ENCODE measurements around the gene RNF103. TPM values are rescaled to one million over a fixed set of nuclear protein-coding genes. Genes with fewer than 3 reads are reported as not detected.

Gene RNF103
- total RNA-seq, 1 experiment from 2014 or later = 16.1 TPM

- Histone ChIP-seq H4K20me1 (ENCODE audit: insufficient read depth) (no peaks in the 10 kb centered on the region), H3K4me2 (ENCODE audit: low read length) (no peak overlapping the region), H3K27me3 (ENCODE audit: insufficient read depth, low read length) (no peaks in the 10 kb centered on the region), H3K4me1 (ENCODE audit: control insufficient read depth in 1 of 2, insufficient read depth in 2 of 2, low read length in 2 of 2) (no peaks in the 10 kb centered on the region), H3K9ac (ENCODE audit: low read length) (no peak overlapping the region), H3K9me3 (ENCODE audit: control insufficient read depth in 1 of 2, insufficient read depth in 1 of 2, low read depth in 1 of 2, low read length in 2 of 2) (no peaks in the 10 kb centered on the region), H2AFZ (ENCODE audit: low read depth, low read length, poor library complexity, severe bottlenecking) (no peak overlapping the region), H3K27ac (ENCODE audit: low read depth, low read length) (no peak overlapping the region), H3K9me2 (ENCODE audit: insufficient read depth) (no peaks in the 10 kb centered on the region), H3K79me2 (ENCODE audit: insufficient read depth, low read length) (no peaks in the 10 kb centered on the region), H3K4me3 (replicated peaks in 1 of 2; ENCODE audit: low read depth in 1 of 2, low read length in 2 of 2) (no peak overlapping the region), H3K36me3 (ENCODE audit: control insufficient read depth in 1 of 2, insufficient read depth in 2 of 2, low read length in 2 of 2) (no peaks in the 10 kb centered on the region)
- DNase-seq (ENCODE audit: low read depth, low spot score) (no peak), ATAC-seq (no peak)
- intact Hi-C loops (cut with micrococcal nuclease) = no loop called here
- RAD21 ChIA-PET (ENCODE audit: low non-redundant PET in 1 of 2, low total read pairs in 2 of 2, uncharacterized antibody in 2 of 2, unreplicated experiment in 2 of 2) = no interaction called here
- POLR2A ChIA-PET = no interaction called here
- TF ChIP-seq JUND (IDR thresholded peaks at IDR 0.05) (no peak), TCF7L2 (IDR thresholded peaks at IDR 0.05; ENCODE audit: borderline replicate concordance, extremely low read depth, insufficient read depth, insufficient read length) (no peak), FOSL1 (IDR thresholded peaks at IDR 0.05; ENCODE audit: low read depth) (no peak), REST (IDR thresholded peaks at IDR 0.05; ENCODE audit: low read depth) (no peak), EZH2 (IDR thresholded peaks at IDR 0.05) (no peak), POLR2AphosphoS5 (IDR thresholded peaks at IDR 0.05; ENCODE audit: low read depth, low read length) (no peak)
- TF ChIP-seq, protein P1, sequence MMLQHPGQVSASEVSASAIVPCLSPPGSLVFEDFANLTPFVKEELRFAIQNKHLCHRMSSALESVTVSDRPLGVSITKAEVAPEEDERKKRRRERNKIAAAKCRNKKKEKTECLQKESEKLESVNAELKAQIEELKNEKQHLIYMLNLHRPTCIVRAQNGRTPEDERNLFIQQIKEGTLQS (IDR thresholded peaks at IDR 0.05) = no peak
- BruUV-seq (replicated peaks) = no TSS peak
- CTCF ChIA-PET = no interaction called here
Measured at GRCh38 chr2:86634352-86634751, 10.7 kb upstream of the RNF103 start.
